ENCODE measurements around the gene SEMA4F. TPM values are rescaled to one million over a fixed set of nuclear protein-coding genes. Genes with fewer than 3 reads are reported as not detected.
A peak's percentile ranks its signal among the peaks of the same experiment; 100 is the strongest.

The SEMA4F gene
- total and polyA plus RNA-seq, 4 experiments from 2014 or later, result 6.8 to 21.6 (median 13.8) TPM

- H3K27ac ChIP-seq (ENCODE audit: low read depth, low read length), result no peak overlapping the region
- Mint-ChIP-seq H3K27me3 (peaks cover 0 to 1% of the 10 kb centered on the region in 2 donors), H3K4me3 (no peak overlapping the region), H3K4me1 (peaks cover 0 to 2% (median 0%) of the 10 kb centered on the region in 4 donors), H3K9me3 (peaks cover 0 to 3% (median 0%) of the 10 kb centered on the region in 8 donors), H3K27ac (peak overlapping the region in 1 of 7 donors; percentile 7), H3K36me3 (peaks cover 6 to 49% of the 10 kb centered on the region in 2 donors)
- H3K9me3 ChIP-seq (ENCODE audit: control insufficient read depth in 1 of 2, low read length in 2 of 2), result no peaks in the 10 kb centered on the region
- intact Hi-C loops (cut with micrococcal nuclease), result no loop called here
- ChIA-PET POLR2A (ENCODE audit: partially characterized antibody) (no interaction called here), CTCF (ENCODE audit: partially characterized antibody) (interaction anchor here (1.1 to 1.9 kb wide), 2 partner anchors 10 kb away, joined by 3 to 8 read pairs; no protein-coding TSS in a partner anchor)
- DNase-seq, result no peak
- no peaks in the 10 kb centered on the region for H3K36me3 ChIP-seq (ENCODE audit: insufficient read depth, low read length)
- H3K4me3 ChIP-seq (ENCODE audit: low read length in 2 of 2), result no peak overlapping the region
- no peaks in the 10 kb centered on the region for H3K27me3 ChIP-seq (ENCODE audit: insufficient read depth, low read length)
- no peaks in the 10 kb centered on the region for H3K4me1 ChIP-seq (ENCODE audit: insufficient read depth, low read length)
Observed at GRCh38 chr2:74704216-74704615, 50.2 kb downstream of the SEMA4F start.

GRCh38 chr2:74706741-74707140 is 52.7 kb downstream of the SEMA4F start:
- POLR2A ChIA-PET (ENCODE audit: partially characterized antibody), result no interaction called here
- Histone ChIP-seq H3K36me3 (ENCODE audit: insufficient read depth, low read length) (no peaks in the 10 kb centered on the region), H3K4me1 (ENCODE audit: insufficient read depth, low read length) (no peaks in the 10 kb centered on the region), H3K27me3 (ENCODE audit: insufficient read depth, low read length) (no peaks in the 10 kb centered on the region), H3K9me3 (ENCODE audit: control insufficient read depth in 1 of 2, low read length in 2 of 2) (no peaks in the 10 kb centered on the region), H3K4me3 (ENCODE audit: low read length in 2 of 2) (no peak overlapping the region), H3K27ac (ENCODE audit: low read depth, low read length) (no peak overlapping the region)
- Mint-ChIP-seq H3K27me3 (no peaks in the 10 kb centered on the region), H3K36me3 (peaks cover 2 to 26% of the 10 kb centered on the region in 2 donors), H3K27ac (no peak overlapping the region), H3K4me3 (no peak overlapping the region), H3K4me1 (no peaks in the 10 kb centered on the region), H3K9me3 (peaks cover 0 to 3% (median 0%) of the 10 kb centered on the region in 8 donors)
- intact Hi-C loops (cut with micrococcal nuclease), result no loop called here
- no peak for DNase-seq
- CTCF ChIA-PET (ENCODE audit: partially characterized antibody), result interaction anchor here (1.3 kb wide), 1 partner anchor 8 kb away, joined by 8 read pairs; no protein-coding TSS in a partner anchor

- Histone ChIP-seq H3K4me1 (ENCODE audit: insufficient read depth, low read length) (no peaks in the 10 kb centered on the region), H3K27ac (ENCODE audit: low read depth, low read length) (no peak overlapping the region), H3K27me3 (ENCODE audit: insufficient read depth, low read length) (no peaks in the 10 kb centered on the region), H3K4me3 (ENCODE audit: low read length in 2 of 2) (no peak overlapping the region), H3K36me3 (ENCODE audit: insufficient read depth, low read length) (no peaks in the 10 kb centered on the region), H3K9me3 (ENCODE audit: control insufficient read depth in 1 of 2, low read length in 2 of 2) (no peaks in the 10 kb centered on the region)
- intact Hi-C loops (cut with micrococcal nuclease), result no loop called here
- Mint-ChIP-seq H3K9me3 (peaks cover 0 to 3% (median 0%) of the 10 kb centered on the region in 8 donors), H3K27me3 (no peaks in the 10 kb centered on the region), H3K27ac (no peak overlapping the region), H3K36me3 (peaks cover 2 to 20% of the 10 kb centered on the region in 2 donors), H3K4me1 (no peaks in the 10 kb centered on the region), H3K4me3 (no peak overlapping the region)
- ChIA-PET CTCF (ENCODE audit: partially characterized antibody) (no interaction called here), POLR2A (ENCODE audit: partially characterized antibody) (no interaction called here)
- no peak for DNase-seq
Observed at GRCh38 chr2:74707837-74708236, 53.8 kb downstream of the SEMA4F start.

GRCh38 chr2:74708296-74708695 is 54.2 kb downstream of the SEMA4F start:
- Mint-ChIP-seq H3K27me3 (no peaks in the 10 kb centered on the region), H3K4me3 (no peak overlapping the region), H3K36me3 (peaks cover 2 to 20% of the 10 kb centered on the region in 2 donors), H3K27ac (no peak overlapping the region), H3K9me3 (peaks cover 0 to 3% (median 0%) of the 10 kb centered on the region in 8 donors), H3K4me1 (no peaks in the 10 kb centered on the region)
- Histone ChIP-seq H3K4me1 (ENCODE audit: insufficient read depth, low read length) (no peaks in the 10 kb centered on the region), H3K36me3 (ENCODE audit: insufficient read depth, low read length) (no peaks in the 10 kb centered on the region), H3K9me3 (ENCODE audit: control insufficient read depth in 1 of 2, low read length in 2 of 2) (no peaks in the 10 kb centered on the region), H3K4me3 (ENCODE audit: low read length in 2 of 2) (no peak overlapping the region), H3K27ac (ENCODE audit: low read depth, low read length) (no peak overlapping the region), H3K27me3 (ENCODE audit: insufficient read depth, low read length) (no peaks in the 10 kb centered on the region)
- intact Hi-C loops (cut with micrococcal nuclease), result no loop called here
- ChIA-PET CTCF (ENCODE audit: partially characterized antibody) (interaction anchor here (2.2 kb wide), 1 partner anchor 168 kb away, joined by 19 read pairs; no protein-coding TSS in a partner anchor), POLR2A (ENCODE audit: partially characterized antibody) (no interaction called here)
- no peak for DNase-seq

GRCh38 chr2:74708883-74709282 is 54.8 kb downstream of the SEMA4F start:
- Mint-ChIP-seq H3K27ac (no peak overlapping the region), H3K4me3 (no peak overlapping the region), H3K4me1 (no peaks in the 10 kb centered on the region), H3K27me3 (no peaks in the 10 kb centered on the region), H3K36me3 (peaks cover 2 to 18% of the 10 kb centered on the region in 2 donors), H3K9me3 (peaks cover 0 to 3% (median 0%) of the 10 kb centered on the region in 8 donors)
- Histone ChIP-seq H3K27me3 (ENCODE audit: insufficient read depth, low read length) (no peaks in the 10 kb centered on the region), H3K27ac (ENCODE audit: low read depth, low read length) (no peak overlapping the region), H3K36me3 (ENCODE audit: insufficient read depth, low read length) (no peaks in the 10 kb centered on the region), H3K9me3 (ENCODE audit: control insufficient read depth in 1 of 2, low read length in 2 of 2) (no peaks in the 10 kb centered on the region), H3K4me3 (ENCODE audit: low read length in 2 of 2) (no peak overlapping the region), H3K4me1 (ENCODE audit: insufficient read depth, low read length) (no peaks in the 10 kb centered on the region)
- intact Hi-C loops (cut with micrococcal nuclease), result no loop called here
- ChIA-PET CTCF (ENCODE audit: partially characterized antibody) (interaction anchor here (1.2 to 2.2 kb wide), 2 partner anchors 13 to 168 kb away, joined by 3 to 19 read pairs; no protein-coding TSS in a partner anchor), POLR2A (ENCODE audit: partially characterized antibody) (no interaction called here)
- DNase-seq, result no peak

GRCh38 chr2:74712223-74713053 is 58.4 kb downstream of the SEMA4F start:
- Mint-ChIP-seq H3K36me3 (peaks cover 2 to 5% of the 10 kb centered on the region in 2 donors), H3K27me3 (peaks cover 6 to 7% of the 10 kb centered on the region in 2 donors), H3K4me1 (peaks cover 5 to 10% (median 7%) of the 10 kb centered on the region in 4 donors), H3K27ac (peak overlapping the region in 1 of 7 donors; percentile 27), H3K9me3 (peaks cover 0 to 3% (median 0%) of the 10 kb centered on the region in 8 donors), H3K4me3 (no peak overlapping the region)
- ChIA-PET POLR2A (ENCODE audit: partially characterized antibody) (no interaction called here), CTCF (ENCODE audit: partially characterized antibody) (interaction anchor here (0.6 to 9.5 kb wide), 7 partner anchors 21 to 759 kb away, joined by 3 to 287 read pairs (median 9); partner anchors contain the start of gene HK2)
- no peak overlapping the region for H3K27ac ChIP-seq (ENCODE audit: low read depth, low read length)
- intact Hi-C loops (cut with micrococcal nuclease), result no loop called here
- no peak for DNase-seq
- H3K4me1 ChIP-seq (ENCODE audit: insufficient read depth, low read length), result peaks cover 6% of the 10 kb centered on the region
- no peaks in the 10 kb centered on the region for H3K9me3 ChIP-seq (ENCODE audit: control insufficient read depth in 1 of 2, low read length in 2 of 2)
- H3K36me3 ChIP-seq (ENCODE audit: insufficient read depth, low read length), result no peaks in the 10 kb centered on the region
- peaks cover 7% of the 10 kb centered on the region for H3K27me3 ChIP-seq (ENCODE audit: insufficient read depth, low read length)
- H3K4me3 ChIP-seq (ENCODE audit: low read length in 2 of 2), result no peak overlapping the region

- CTCF ChIA-PET (ENCODE audit: partially characterized antibody), result interaction anchor here (0.9 to 9.5 kb wide), 23 partner anchors 9 to 252 kb away, joined by 3 to 287 read pairs (median 4); partner anchors contain the start of genes HK2 and SEMA4F
- peaks cover 6 to 7% of the 10 kb centered on the region in 2 donors for H3K27me3 Mint-ChIP-seq
- no peaks in the 10 kb centered on the region for H3K36me3 Mint-ChIP-seq
- no peak overlapping the region for H3K4me3 ChIP-seq (ENCODE audit: low read length in 2 of 2)
- H3K36me3 ChIP-seq (ENCODE audit: insufficient read depth, low read length), result no peaks in the 10 kb centered on the region
- H3K27me3 ChIP-seq (ENCODE audit: insufficient read depth, low read length), result peaks cover 15% of the 10 kb centered on the region
- H3K4me1 ChIP-seq (ENCODE audit: insufficient read depth, low read length), result peaks cover 6% of the 10 kb centered on the region
- H3K4me1 Mint-ChIP-seq, result peaks cover 5 to 10% (median 7%) of the 10 kb centered on the region in 4 donors
- no peaks in the 10 kb centered on the region for H3K9me3 Mint-ChIP-seq
- no peak overlapping the region for H3K27ac ChIP-seq (ENCODE audit: low read depth, low read length)
- peak overlapping the region; percentile 84 to 92 (median 88) for H3K4me3 Mint-ChIP-seq
- intact Hi-C loops (cut with micrococcal nuclease), result loop anchor here (1.0 kb wide), 2 partner anchors 122 to 162 kb away; no protein-coding TSS in a partner anchor
- H3K27ac Mint-ChIP-seq, result peak overlapping the region in 2 of 7 donors; percentile 29 to 46
- H3K9me3 ChIP-seq (ENCODE audit: control insufficient read depth in 1 of 2, low read length in 2 of 2), result no peaks in the 10 kb centered on the region
- POLR2A ChIA-PET (ENCODE audit: partially characterized antibody), result interaction anchor here (0.6 to 2.3 kb wide), 2 partner anchors 16 to 123 kb away, joined by 5 to 6 read pairs; no protein-coding TSS in a partner anchor
- DNase-seq, result peak in 1 of 5 donors; percentile 1
Observed at GRCh38 chr2:74714691-74715080, 60.6 kb downstream of the SEMA4F start.

All from CD4-positive, alpha-beta memory T cell (primary cell).